HG03060 (cell line): ENCODE data around the gene DYNLL1.
"Not testable (repeated sequence)": the region's sequence is repeated elsewhere in the genome, so short reads cannot be mapped to it uniquely, and the experiment has no call there.

Experiments used
- ATAC-seq: cut with Tn5 transposase; IDR thresholded peaks from one replicate; pipeline ENCODE4 v1.9.1; 2021; ENCODE audit warnings: low read depth, moderate number of reproducible peaks; ENCODE audit not compliant: unreplicated experiment

The DYNLL1 gene

DNA sequence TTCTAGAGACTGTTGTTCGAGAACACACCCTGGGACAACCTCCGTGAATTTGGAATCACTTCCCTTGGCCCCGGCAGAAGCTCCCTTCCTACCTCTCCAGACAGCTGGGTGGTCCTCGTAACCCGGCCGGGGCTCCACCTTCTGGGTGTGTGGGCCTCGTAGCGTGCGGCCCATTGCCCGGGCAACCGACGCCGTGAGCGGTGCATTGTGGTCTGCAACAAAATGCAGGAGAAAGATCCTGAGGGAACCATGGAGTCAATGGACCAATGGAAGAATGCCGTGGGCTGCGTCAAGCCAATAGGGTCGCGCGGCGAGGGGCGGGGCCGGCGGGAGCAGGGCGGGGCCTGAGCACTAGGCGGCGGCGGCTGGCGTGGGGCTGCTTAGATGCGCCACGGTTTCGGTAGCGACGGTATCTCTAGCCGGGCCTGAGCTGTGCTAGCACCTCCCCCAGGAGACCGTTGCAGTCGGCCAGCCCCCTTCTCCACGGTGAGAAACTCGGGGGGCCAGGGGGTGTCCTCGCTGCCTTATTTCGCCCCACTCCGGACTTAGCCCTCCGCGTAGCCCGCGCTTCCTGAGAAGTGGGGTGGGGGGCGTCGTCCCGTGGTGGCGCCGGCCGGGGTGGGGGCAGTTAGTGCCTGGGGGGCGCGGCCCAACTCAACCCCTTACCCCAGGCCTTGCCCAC is at the start of gene DYNLL1:
Gene DYNLL1, plus strand, starts transcription at position 383 of the 682 bp plus-strand sequence. CDS start 309 bp downstream, outside the sequence.
- peak; percentile 91 for ATAC-seq

DNA sequence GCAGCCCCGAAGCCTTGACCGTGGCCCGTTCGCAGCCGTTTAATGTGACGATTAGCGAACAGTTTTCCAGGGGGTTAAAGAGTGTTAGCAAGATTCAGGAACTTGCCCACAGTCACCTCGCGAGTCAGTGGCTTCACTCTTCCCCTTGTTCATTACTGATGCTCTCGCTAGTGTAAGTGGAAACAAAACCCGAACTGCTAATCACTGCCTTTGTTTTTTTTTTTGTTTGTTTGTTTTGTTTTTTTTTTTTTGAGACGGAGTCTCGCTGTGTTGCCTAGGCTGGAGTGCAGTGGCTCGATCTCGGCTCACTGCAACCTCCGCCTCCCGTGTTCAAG is 49.1 kb upstream of the DYNLL1 start:
- ATAC-seq = not testable (repeated sequence)

DNA sequence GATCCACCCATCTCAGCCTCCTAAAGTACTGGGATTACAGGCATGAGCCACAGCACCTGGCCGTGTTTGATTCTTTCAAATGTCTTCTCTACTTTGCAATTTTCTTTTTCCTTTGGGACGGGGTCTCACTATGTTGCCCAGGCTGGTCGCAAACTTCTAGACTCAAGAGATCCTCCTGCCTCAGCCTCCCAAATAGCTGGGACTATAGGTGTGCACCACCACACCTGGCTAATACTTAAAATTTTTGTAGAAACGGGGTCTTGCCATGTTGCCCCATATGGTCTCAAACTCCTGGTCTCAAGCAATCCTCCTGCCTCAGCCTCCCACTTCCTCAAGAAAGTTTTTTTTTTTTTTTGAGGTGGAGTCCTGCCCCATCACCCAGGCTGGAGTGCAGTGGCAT is 47.9 kb upstream of the DYNLL1 start:
- no peak for ATAC-seq

DNA sequence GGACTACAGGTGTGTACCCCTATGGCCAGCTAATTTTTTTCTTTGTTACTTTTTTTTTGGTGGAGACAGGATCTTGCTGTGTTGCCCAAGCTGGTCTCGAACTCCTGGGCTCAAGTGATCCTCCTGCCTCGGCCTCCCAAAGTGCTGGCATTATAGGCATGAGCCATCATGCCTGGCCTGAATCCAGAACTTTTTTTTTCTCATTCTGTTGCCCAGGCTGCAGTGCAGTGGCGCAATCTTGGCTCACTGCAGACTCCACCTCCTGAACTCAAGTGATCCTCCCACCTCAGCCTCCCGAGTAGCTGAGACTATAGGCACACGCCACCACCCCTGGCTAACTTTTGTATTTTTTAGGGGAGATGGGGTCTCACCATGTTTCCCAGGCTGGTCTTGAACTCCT is 43.4 kb upstream of the DYNLL1 start:
- ATAC-seq = not testable (repeated sequence)

DNA sequence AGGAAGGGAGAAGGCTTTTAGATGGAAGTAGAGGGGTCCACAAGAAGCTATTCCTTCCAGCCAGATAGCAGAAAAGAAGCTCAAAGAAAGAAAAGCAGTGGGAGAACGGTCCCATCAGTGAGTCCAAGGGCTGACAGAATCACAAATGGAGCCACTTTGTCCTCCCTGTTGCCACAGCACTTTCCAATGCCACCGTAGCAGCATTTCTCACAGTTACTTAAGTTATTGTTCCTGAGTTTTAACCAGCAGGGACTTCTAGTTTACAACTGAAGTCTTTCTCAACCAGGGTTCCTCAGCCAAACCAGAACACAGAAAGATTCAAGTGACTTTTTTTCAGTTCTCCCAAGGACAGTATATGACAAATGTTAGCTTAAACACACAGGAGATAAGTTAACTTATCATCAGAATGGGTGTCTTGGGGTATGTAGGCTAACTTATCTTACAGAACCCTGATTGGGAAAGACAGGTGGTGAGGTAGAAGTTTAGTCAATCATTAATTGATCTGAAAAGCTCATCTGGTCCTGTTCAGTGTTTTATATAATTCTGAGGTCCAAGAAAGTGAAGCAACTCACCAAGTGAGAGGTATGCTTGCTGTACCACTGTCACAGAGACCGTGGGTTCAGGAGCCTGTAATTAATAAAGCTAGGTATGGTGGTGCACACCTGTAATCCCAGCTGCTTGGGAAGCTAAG is 42.7 kb upstream of the DYNLL1 start:
- ATAC-seq = no peak

DNA sequence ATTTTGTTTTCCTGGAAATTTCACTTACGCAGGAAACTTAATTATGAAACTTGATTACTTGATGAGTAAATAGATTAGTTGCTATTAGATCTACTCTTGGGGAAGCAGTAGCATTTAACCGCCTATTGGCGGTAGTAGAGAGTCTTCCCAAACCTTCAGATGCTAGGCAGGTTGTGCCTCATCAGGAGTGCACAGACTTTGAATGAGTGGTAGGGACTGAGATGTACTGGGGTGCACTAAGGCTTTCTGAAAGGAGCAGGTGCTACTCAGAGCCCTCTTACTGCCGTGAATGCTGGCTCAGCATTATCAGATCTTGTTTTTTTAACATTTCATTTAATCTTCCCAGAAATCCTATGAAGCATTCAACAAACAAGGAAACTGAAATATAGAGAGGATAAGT is 41.9 kb upstream of the DYNLL1 start:
- ATAC-seq = no peak

DNA sequence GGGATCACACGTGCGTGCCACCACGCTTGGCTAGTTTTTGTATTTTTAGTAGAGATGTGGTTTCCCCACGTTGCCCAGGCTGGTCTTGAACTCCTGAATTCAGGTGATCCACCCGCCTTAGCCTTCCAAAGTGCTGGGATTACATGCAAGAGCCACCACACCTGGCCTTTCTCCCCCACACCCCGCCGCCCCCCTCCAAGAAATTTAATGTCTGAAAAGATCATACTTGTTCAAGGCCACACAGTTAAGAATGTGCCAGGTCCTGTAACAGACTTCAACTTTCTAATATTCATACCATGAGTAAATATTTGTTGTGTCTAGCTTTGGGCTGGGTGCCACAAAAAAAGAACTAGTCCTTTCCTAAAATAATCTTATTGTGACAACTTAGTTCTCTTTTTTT is 40.6 kb upstream of the DYNLL1 start:
- ATAC-seq = no peak

DNA sequence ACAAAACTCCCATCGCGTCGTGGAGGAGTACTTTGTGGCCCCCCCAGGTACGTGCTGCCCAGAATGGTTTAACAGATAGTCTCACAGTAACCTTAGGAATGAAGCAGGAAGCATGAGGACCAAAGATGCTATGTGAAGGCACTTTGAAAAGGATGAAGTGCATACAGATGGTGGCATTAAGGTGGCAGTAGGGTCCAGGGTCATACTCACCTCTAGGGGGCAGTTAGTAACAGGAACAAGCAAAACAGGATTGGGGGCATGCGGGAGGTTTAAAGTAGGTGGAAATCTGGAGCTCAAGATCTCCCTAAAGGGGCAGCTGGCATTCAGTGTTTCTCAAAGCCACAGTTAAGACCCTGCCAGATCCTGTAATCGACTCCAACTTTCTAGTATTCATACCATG is 38.8 kb upstream of the DYNLL1 start:
- ATAC-seq = no peak

DNA sequence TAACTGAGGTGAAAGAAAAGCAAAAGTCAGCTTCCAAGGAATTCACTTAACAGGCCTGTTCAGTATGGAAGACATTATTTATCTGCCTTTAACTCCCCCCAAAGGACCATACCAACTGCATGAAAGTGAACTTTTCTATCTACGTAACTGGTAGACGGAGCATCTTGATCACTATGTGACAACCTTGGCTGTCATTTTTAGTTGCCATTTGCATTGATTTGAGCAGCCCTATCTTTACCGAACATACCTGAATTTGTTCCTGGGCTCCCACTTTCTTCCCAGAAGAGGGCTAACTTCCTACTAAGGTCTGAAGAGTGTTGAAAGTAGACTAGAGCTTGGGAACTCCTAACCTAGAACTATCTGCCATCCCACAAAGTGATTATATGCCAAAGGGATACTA is 35.8 kb upstream of the DYNLL1 start:
- no peak for ATAC-seq

DNA sequence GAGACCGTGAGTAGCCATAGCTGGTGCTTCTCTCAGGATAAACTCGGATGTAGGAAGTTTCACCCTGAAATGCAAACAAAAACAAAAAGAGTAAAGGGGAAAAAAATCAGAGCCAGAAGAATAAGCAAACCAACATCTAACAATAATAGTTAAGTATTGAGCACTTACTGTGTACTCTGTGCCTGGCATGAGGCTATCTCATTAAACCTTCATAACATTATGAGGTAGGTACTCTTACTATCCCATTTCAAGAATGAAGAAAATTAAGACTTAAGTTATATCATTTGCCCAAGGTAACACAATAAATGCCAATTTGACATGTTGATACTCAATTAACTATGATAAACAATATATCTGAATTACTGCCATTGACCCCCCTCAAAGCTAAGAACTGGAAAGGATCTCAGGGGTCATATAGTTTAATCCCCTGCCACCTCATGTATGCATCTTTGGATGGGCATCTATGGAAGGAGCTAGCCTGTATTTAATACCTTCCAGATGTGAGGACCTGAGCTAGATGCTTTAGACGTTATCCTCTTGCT is 33.7 kb upstream of the DYNLL1 start:
- no peak for ATAC-seq

DNA sequence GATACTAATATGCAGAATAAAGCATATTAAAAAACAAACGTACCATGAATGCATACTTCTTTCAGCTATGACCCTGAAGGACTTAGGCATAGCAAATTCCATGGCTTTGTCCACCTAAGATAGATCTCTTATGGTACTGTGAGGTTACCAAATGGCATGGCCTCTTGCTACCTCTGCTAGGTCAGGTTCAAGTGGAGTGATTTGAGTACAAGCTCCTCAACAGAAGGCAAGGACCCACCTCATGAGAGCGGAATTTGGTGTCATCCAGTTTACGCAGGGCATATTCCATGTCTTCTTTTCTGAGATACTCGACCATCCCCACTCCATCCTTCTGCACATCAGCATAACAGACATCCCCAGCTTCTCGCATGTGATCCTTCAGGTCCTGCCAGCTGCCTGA is 32.2 kb upstream of the DYNLL1 start:
- ATAC-seq = no peak

DNA sequence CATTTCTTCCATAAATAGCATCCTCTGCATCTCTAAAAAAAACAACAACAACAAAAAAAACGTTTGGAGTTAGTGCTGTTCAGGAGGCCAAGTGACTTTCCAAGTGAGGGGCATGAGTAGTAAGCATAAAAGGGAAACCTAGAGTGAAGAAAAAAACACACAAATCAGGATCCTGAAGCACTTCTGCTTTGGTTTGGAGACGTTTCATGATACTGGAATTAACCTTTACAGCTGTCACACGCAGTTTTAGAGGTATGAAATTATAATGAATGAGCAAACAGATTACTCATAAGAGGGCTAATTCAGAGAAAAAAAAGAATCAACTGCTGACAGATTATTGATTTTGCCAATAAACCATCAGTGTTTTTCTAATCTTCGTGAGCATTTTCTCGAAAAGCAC is 30.2 kb upstream of the DYNLL1 start:
- ATAC-seq = no peak

DNA sequence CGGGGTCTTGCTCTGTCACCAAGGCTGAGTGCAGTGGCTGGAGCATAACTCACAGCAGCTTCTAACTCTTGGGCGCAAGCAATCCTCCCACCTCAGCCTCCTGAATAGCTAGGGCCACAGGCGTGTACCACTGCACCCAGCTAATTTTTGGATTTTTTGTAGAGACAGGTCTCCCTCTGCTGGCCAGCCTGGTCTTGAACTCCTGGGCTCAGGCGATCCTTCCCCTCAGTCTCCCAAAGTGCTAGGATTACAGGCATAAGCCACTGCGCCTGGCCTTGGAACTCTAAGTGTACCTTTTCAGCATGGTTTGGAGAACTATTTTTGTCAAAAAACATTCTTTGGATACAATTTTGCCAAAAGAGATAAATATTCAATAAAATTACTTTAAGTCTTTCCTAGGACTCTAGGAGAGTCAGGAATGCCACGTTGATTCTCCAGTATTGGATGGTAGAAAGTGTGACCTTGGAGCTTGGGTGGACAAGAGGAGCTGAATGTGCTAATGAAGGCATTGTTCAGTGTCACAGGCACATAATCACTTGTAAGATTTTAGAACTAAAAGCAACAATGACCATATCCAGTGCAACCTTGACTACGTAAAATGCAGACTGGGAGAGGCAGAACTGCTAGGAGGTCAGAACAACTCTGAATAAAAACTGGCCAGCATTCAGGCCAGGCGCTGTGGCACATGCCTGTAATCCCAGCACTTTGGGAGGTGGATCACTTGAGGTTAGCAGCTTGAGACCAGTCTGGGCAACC is 29.2 kb upstream of the DYNLL1 start:
- no peak for ATAC-seq

DNA sequence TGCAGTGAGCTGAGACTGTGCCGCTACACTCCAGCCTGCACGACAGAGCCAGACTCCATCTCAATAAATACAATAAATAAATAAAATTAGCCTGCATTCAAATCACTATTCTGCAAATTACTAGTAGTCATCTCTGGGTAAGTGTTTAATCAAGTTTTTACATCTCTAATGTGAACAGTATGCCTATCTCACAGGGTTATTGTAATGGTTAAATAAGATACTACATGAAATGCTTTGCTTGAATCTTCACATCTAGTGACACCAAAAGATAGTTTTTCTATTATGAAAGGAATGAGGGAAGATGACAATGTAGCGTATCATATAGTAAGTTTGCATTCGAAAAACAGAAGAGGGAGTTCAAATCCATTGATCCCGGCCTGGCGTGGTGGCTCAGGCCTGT is 28.5 kb upstream of the DYNLL1 start:
- ATAC-seq = no peak

DNA sequence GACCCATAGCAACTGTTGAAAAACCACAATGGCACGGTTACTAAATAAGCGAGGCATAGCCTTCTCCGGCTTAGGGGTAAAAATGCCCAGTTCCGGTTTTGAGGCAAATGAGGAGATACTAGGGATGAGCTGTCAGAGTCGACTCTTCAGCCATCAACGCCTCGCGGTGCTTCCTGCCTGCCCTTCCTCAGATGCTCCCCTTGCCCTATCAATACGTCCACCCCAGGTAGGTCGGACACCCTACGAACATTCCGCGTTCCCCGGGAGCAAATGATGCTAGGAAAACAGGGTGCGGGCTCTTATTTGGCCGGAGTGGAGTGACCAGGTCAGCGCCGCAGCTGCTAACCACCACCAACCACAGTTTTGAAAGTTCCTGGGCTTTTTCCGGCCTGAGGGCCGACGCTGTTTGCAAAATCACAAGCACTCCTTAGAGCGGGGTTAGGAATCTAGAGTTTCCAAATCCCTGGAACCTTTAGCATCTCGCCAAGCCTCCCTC is 27.5 kb upstream of the DYNLL1 start:
- ATAC-seq = no peak

DNA sequence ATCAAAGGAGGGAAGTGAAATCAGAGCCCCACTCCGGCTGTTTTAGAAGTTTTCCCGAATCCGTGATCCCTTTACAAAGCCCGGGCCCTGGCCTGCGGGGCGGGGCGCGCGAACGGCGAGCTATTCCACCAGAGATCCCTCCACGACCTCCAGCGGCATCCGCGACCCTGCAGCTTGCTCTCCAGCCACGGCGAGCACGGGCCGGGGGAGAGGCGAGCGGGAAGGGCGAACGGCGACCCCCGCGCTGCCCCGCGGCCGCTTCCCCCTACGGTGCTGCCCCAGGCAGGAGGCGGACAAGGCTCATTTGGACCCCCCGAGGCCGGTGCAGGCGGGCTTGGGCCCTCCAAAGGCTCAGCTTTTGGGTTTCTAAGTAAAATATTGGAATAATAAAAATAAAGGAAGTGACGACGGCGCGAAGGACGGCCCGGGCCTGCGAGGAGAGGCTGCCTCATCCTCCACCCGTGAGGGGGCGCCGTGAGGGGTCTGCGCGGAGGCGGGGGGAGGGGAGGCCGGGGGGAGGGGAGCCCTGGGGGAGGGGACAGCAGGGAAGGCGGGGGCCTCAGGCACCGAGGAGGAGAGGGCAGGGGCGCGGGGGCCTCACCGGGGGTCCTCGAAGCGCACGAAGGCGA is 27.0 kb upstream of the DYNLL1 start:
- ATAC-seq = no peak

DNA sequence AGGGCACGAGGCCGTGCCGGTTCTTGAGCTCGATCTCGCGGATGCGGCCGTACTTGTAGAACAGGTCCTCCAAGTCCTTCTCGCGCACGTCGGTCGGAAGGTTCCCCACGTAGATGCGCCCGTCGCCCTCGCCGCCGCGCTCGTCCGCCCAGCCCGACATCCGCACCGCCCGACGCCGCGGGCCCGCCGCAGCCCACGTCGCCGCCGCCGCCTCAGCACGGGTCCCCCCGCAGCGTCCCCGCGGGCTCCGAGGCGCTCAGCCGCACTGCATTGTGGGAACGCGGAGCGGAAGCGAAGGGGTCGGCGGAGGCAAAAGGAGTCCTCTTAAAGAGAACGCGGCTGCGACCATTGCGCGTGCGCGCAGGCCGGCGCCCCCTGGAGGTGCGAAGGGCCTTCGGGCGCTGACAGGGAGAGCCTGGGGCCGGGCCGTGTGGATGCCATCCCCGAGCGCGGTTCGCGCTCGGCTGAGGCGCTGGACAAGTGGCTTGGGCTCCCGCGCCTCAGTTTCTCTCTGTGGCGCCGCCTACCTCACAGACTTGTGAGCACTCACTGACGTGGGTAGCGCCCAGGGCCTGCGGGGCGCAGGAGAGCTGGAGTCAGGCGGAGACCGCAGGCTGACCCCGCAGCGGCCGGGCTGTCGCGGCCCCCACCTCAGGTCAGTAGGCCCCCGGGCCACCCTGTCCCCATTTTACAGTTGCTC is 26.3 kb upstream of the DYNLL1 start, which contains the start of gene SRSF9:
Gene SRSF9, minus strand, starts transcription at position 299 of the 700 bp plus-strand sequence. Its CDS starts 139 bp downstream, at position 160.
- peak; percentile 87 for ATAC-seq

DNA sequence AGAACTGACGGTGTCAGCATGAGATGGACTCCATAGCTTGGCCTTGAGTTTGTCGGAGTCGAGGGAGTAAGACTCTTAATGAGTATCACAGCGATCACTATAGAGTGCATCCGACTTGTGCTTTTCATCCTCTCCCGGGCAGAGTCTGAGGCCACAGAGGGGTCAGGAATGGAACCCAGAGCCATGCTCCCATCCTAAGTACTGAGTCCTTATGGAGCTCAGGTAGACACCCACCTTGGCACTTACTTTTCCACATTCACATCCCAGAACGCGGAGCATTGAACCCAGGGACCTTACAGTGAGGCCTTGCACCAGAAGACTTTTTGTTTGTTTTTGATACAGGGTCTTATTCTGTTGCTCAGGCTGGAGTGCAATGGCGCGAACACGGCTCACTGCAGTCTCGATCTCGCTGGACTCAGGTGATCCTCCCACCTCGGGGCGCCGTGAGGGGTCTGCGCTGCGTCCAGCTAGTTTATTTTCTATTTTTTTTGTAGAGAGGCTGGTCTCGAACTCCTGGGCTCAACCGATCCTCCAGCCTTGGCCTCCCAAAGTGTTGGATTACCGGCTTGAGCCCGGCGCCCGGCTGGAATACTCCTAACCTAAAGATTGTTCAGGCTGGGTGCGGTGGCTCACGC is 25.6 kb upstream of the DYNLL1 start:
- ATAC-seq = no peak

DNA sequence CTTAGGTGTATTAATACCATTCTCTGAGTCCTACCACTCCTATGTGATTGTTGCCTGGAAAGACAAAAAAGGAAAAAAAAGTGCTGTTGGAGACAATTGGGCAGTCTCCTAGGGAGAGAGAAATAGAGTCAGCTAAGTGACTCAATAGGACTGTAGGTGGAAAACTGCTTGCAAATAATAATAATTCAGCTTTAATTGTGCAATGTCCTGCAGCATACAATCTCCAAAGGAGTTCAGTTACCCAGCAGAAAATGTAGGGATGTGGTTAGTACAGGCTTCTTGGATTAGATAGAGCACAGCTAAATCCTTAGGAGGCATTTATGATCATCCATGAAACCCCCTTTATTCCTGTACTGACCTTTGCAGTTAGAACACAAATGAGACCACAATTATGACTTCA is 23.4 kb upstream of the DYNLL1 start:
- ATAC-seq = no peak
